ENCODE results near the gene SCN7A. TPM values are rescaled to one million over a fixed set of nuclear protein-coding genes. Genes with fewer than 3 reads are reported as not detected.
"Not testable (repeated sequence)": the region's sequence is repeated elsewhere in the genome, so short reads cannot be mapped to it uniquely, and the experiment has no call there.

The SCN7A gene
- total RNA-seq, 2 experiments from 2014 or later, result not detected

DNA sequence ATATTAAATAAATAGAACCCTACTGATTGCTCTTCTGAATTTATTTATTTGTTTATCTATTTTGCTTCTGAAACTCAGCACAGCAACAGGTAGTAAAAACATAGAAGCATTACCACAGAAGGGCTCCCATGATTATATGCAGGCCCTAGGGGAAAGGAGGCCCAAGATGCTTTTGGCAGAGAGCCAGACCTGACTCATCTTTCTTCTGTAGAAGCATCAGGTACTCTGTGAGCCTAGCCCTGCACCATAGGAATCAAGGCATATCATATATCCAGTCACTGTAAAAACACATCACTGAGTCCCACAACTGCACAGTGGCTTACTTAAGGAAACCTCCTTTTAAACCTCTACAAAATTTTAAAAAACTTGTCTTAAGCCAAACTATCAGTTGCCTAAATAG, 120.1 kb downstream of the SCN7A start:
- Mint-ChIP-seq H3K4me3 (no peak overlapping the region), H3K36me3 (ENCODE audit: low read depth) (no peaks in the 10 kb centered on the region), H3K9me3 (no peaks in the 10 kb centered on the region), H3K27ac (no peak overlapping the region), H3K4me1 (peaks cover 18% of the 10 kb centered on the region), H3K27me3 (peaks cover 38% of the 10 kb centered on the region)
- POLR2A ChIA-PET, result no interaction called here
- DNase-seq, result no peak
- CTCF ChIA-PET, result interaction anchor here (1.5 to 1.9 kb wide), 2 partner anchors 11 to 13 kb away, joined by 5 to 9 read pairs; no protein-coding TSS in a partner anchor

- ChIA-PET POLR2A (no interaction called here), CTCF (no interaction called here)
- peaks cover 38% of the 10 kb centered on the region for H3K27me3 Mint-ChIP-seq
- H3K27ac Mint-ChIP-seq, result no peak overlapping the region
- H3K4me1 Mint-ChIP-seq, result peaks cover 18% of the 10 kb centered on the region
- DNase-seq, result no peak
- H3K9me3 Mint-ChIP-seq, result no peaks in the 10 kb centered on the region
- no peaks in the 10 kb centered on the region for H3K36me3 Mint-ChIP-seq (ENCODE audit: low read depth)
- no peak overlapping the region for H3K4me3 Mint-ChIP-seq
Observed at GRCh38 chr2:166373539-166373938, 120.5 kb downstream of the SCN7A start.

DNA sequence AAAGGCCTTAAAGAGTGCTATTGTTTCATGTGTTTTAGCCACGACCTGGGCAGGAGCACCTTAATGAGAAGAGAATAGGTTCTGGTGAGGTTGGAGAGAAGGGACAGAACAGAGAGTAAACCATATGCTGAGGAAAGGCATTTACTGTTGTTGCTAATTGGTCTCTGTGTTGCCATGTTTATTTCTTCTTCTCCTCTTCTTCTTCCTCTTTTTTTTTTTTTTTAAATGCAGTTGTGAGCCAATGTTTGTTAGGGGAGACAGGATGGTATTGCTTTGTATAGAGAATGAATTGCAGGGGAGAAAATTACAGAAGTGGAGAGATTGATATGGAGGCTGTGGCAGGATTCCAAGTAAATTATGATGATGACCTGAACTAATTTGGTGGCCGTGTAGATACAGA, 120.9 kb downstream of the SCN7A start:
- Mint-ChIP-seq H3K9me3 (no peaks in the 10 kb centered on the region), H3K27ac (no peak overlapping the region), H3K36me3 (ENCODE audit: low read depth) (no peaks in the 10 kb centered on the region), H3K4me1 (peaks cover 18% of the 10 kb centered on the region), H3K27me3 (peaks cover 36% of the 10 kb centered on the region), H3K4me3 (no peak overlapping the region)
- ChIA-PET POLR2A (no interaction called here), CTCF (no interaction called here)
- no peak for DNase-seq

DNA sequence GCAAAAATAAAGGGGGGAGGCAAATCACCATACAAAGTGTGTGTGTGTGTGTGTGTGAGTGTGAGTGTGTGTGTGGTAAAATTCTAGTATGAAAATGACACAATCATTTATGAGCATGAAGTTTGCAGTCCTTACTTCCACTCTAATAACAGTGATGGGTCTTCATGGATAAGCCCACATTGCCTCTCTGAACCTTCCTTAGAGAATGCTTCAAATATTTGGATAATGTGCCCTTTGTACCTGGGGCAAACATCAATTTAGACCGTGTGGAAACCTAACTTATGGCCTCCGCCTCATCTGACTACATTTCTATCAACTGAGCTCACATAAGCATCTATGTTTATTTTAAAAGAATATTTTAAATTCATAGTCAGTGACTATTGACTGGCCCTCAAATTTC, 122.0 kb downstream of the SCN7A start:
- Mint-ChIP-seq H3K4me3 (no peak overlapping the region), H3K36me3 (ENCODE audit: low read depth) (no peaks in the 10 kb centered on the region), H3K27me3 (peaks cover 26% of the 10 kb centered on the region), H3K27ac (no peak overlapping the region), H3K4me1 (peaks cover 18% of the 10 kb centered on the region), H3K9me3 (no peaks in the 10 kb centered on the region)
- POLR2A ChIA-PET, result no interaction called here
- CTCF ChIA-PET, result no interaction called here
- no peak for DNase-seq

GRCh38 chr2:166365803-166366420, 128.1 kb downstream of the SCN7A start:
- ChIA-PET CTCF (no interaction called here), POLR2A (no interaction called here)
- Mint-ChIP-seq H3K9me3 (no peaks in the 10 kb centered on the region), H3K4me3 (no peak overlapping the region), H3K4me1 (no peaks in the 10 kb centered on the region), H3K27ac (no peak overlapping the region), H3K36me3 (ENCODE audit: low read depth) (no peaks in the 10 kb centered on the region), H3K27me3 (no peaks in the 10 kb centered on the region)
- DNase-seq, result no peak

- ChIA-PET POLR2A (no interaction called here), CTCF (no interaction called here)
- Mint-ChIP-seq H3K27me3 (no peaks in the 10 kb centered on the region), H3K36me3 (ENCODE audit: low read depth) (no peaks in the 10 kb centered on the region), H3K9me3 (no peaks in the 10 kb centered on the region), H3K27ac (no peak overlapping the region), H3K4me3 (no peak overlapping the region), H3K4me1 (no peaks in the 10 kb centered on the region)
- DNase-seq, result no peak
Observed at GRCh38 chr2:166365239-166365638, 128.8 kb downstream of the SCN7A start.

DNA sequence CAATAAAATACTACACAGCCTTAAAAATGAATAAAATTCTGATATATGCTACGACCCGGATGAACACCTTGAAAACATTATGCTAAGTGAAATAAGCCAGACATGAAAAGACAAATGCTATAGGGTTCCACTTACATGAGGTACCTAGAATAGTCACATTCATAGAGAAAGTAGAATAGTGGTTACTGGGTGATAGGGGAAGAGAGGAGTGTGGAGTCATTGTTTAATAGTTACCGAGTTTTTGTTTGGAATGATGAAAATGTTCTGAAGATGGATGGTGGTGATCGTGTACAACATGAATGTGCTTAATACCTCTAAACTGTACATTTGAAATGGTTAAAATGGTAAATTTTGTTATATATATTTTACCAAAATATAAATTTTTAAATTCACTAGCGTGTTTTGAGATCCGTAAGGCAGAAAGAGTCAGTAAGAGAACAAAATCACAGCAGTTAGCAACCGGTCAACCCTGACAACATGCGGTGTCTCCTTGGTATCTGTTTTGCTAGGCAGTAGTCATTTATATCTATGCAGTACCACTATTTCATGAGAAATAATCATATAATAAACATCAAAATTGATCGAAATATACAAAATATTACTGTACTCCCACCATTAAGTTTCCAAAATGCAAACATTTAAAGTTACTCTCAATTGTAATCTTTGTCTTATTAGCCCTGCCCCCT, 129.4 kb downstream of the SCN7A start:
- Mint-ChIP-seq H3K9me3 (no peaks in the 10 kb centered on the region), H3K4me1 (no peaks in the 10 kb centered on the region), H3K36me3 (ENCODE audit: low read depth) (no peaks in the 10 kb centered on the region), H3K27ac (no peak overlapping the region), H3K4me3 (no peak overlapping the region), H3K27me3 (no peaks in the 10 kb centered on the region)
- DNase-seq, result no peak
- CTCF ChIA-PET, result no interaction called here
- POLR2A ChIA-PET, result no interaction called here

GRCh38 chr2:166361351-166362153, 132.5 kb downstream of the SCN7A start:
- Mint-ChIP-seq H3K36me3 (ENCODE audit: low read depth) (no peaks in the 10 kb centered on the region), H3K27me3 (no peaks in the 10 kb centered on the region), H3K4me3 (no peak overlapping the region), H3K27ac (no peak overlapping the region), H3K9me3 (no peaks in the 10 kb centered on the region), H3K4me1 (no peaks in the 10 kb centered on the region)
- ChIA-PET POLR2A (no interaction called here), CTCF (interaction anchor here (0.9 to 1.8 kb wide), 4 partner anchors 11 to 24 kb away, joined by 3 to 7 read pairs (median 5); no protein-coding TSS in a partner anchor)
- DNase-seq, result no peak

DNA sequence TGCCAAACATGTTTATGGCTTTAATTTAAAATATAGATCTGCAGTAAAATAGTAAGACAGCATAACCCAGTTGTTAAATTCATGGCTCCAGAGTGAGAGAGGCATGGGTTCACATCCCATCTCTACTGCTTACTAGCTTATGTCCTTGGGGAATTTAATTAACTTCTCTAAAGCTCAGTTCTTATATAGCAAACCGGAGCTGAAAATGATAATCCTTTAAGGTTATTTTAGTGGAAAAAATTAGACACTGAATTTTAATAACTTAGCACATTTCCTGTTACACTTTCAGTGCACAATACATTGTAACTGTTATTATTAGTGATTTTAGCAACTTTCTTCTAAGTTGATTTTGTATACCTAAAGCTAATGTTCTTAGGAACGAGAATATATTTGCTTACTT, 133.1 kb downstream of the SCN7A start:
- ChIA-PET POLR2A (no interaction called here), CTCF (interaction anchor here (0.9 to 1.8 kb wide), 5 partner anchors 10 to 57 kb away, joined by 3 to 7 read pairs (median 5); no protein-coding TSS in a partner anchor)
- Mint-ChIP-seq H3K36me3 (ENCODE audit: low read depth) (no peaks in the 10 kb centered on the region), H3K27me3 (no peaks in the 10 kb centered on the region), H3K27ac (no peak overlapping the region), H3K4me1 (no peaks in the 10 kb centered on the region), H3K4me3 (no peak overlapping the region), H3K9me3 (no peaks in the 10 kb centered on the region)
- no peak for DNase-seq

DNA sequence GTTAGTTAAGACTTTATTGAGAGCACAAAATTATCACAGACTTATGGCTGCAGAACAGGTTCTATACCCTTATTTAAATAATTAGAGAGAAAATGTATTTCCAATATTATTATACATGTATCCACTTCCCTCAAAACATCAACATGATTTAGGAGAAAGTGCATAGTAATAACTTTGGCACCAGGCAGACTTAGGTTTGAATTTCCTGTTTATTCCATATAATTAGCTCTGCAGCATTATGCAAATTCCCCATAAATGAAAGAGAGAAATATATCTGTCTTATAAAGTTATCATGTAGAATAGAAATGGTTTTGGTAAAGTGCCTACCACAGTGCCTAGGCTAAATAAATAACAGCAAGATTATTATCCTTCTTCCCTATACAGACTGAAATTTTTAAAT, 133.6 kb downstream of the SCN7A start:
- H3K36me3 Mint-ChIP-seq (ENCODE audit: low read depth), result no peaks in the 10 kb centered on the region
- H3K27ac Mint-ChIP-seq, result no peak overlapping the region
- no peaks in the 10 kb centered on the region for H3K9me3 Mint-ChIP-seq
- CTCF ChIA-PET, result interaction anchor here (1.0 to 1.8 kb wide), 4 partner anchors 14 to 57 kb away, joined by 3 to 7 read pairs (median 5); no protein-coding TSS in a partner anchor
- no peaks in the 10 kb centered on the region for H3K4me1 Mint-ChIP-seq
- DNase-seq, result no peak
- POLR2A ChIA-PET, result no interaction called here
- H3K27me3 Mint-ChIP-seq, result no peaks in the 10 kb centered on the region
- no peak overlapping the region for H3K4me3 Mint-ChIP-seq

DNA sequence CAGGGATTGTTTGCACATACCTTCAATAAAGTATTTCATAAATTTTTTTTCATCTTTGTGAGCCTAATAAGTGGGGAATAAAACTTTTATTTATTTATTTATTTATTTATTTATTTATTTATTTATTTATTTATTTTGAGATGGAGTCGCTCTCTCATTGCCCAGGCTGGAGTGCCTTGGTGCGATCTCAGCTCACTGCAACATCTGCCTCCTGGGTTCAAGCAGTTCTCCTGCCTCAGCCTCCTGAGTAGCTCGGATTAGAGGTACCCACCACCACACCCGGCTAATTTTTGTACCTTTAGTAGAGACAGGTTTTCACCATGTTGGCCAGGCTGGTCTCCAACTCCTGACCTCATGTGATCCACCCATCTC, 136.1 kb downstream of the SCN7A start:
- POLR2A ChIA-PET, H3K27me3 Mint-ChIP-seq, H3K9me3 Mint-ChIP-seq: not testable (repeated sequence)

GRCh38 chr2:166357068-166357949, 136.7 kb downstream of the SCN7A start:
- DNase-seq, result no peak
- ChIA-PET POLR2A (no interaction called here), CTCF (no interaction called here)
- Mint-ChIP-seq H3K4me1 (no peaks in the 10 kb centered on the region), H3K27me3 (no peaks in the 10 kb centered on the region), H3K4me3 (no peak overlapping the region), H3K27ac (no peak overlapping the region), H3K9me3 (no peaks in the 10 kb centered on the region), H3K36me3 (ENCODE audit: low read depth) (no peaks in the 10 kb centered on the region)

More for the DNA sequence above, 136.1 kb downstream of the SCN7A start:
- DNase-seq; H3K4me1 Mint-ChIP-seq; CTCF ChIA-PET; H3K27ac Mint-ChIP-seq; H3K4me3 Mint-ChIP-seq; H3K36me3 Mint-ChIP-seq (ENCODE audit: low read depth): not testable (repeated sequence)
